K562 (cell line): ENCODE data around the gene NTNG1. TPM values are rescaled to one million over a fixed set of nuclear protein-coding genes. Genes with fewer than 3 reads are reported as not detected.

Experiments used
- ATAC-seq: fragments of 200-7000 bp; cut with Tn5 transposase; 3 replicates; pipeline ENCODE4 v1.9.1; 2020; ENCODE audit warnings: moderate library complexity
- BruUV-seq: library from RNA; stranded (reverse); fragments of 400-500 nt; replicated peaks from 2 replicates; lab custom pipeline; 2021; lab: Mats Ljungman, UMichigan
- CTCF ChIA-PET: fragments of 300-600 bp; formaldehyde crosslinking; extraction: SDS; loops from one replicate; lab custom pipeline; 2021; ENCODE audit warnings: low intra/inter-chr PET ratio; lab: Yijun Ruan, JAX
- POLR2A ChIA-PET: fragments of 300-600, 350-650 bp; sonication (Branson Sonifier 250); formaldehyde crosslinking; extraction: SDS; loops from one replicate; lab custom pipeline; 2021; ENCODE audit warnings: antibody characterized with exemption, inconsistent platforms; lab: Yijun Ruan, JAX
- DNase-seq, 4 experiments: peaks; one replicate each; pipeline versions ENCODE4 v3.0.0 to v3.0.0-alpha.2; 2011 to 2018; ENCODE audit warnings: low spot score in 3 of 4, mixed read lengths in 3 of 4; ENCODE audit errors: extremely low read depth in 1 of 4
- FAIRE-seq: peaks from 2 replicates; lab custom pipeline; 2011; peaks lifted over from hg19 to GRCh38; lab: Jason Lieb, UNC
- H2AFZ ChIP-seq: 2 replicates; pipeline ENCODE4 v1.6.0; 2011; ENCODE audit warnings: low read depth, low read length, control low read depth, inconsistent platforms
- H3K27ac ChIP-seq: fragments of 200-600 bp; 3 replicates; pipeline ENCODE4 v1.8.0; 2011; ENCODE audit warnings: low read depth, mild to moderate bottlenecking, control low read depth, inconsistent platforms, low read length, moderate library complexity, mixed read lengths; ENCODE audit errors: extremely low read depth
- H3K27me3 ChIP-seq, 2 experiments: fragments of 300-600 bp in 1 of 2; 2 replicates in 1 of 2; 3 replicates in 1 of 2; pipeline versions ENCODE4 v1.6.0 to v1.8.0; 2011; ENCODE audit warnings: inconsistent platforms in 2 of 2, low read length in 2 of 2, mild to moderate bottlenecking in 1 of 2, mixed read lengths in 1 of 2, moderate library complexity in 1 of 2; ENCODE audit not compliant: control insufficient read depth in 2 of 2, insufficient read depth in 2 of 2
- H3K36me3 ChIP-seq: fragments of 300-600 bp; 3 replicates; pipeline ENCODE4 v1.8.0; 2011; ENCODE audit warnings: mild to moderate bottlenecking, low read length, inconsistent platforms; ENCODE audit not compliant: control insufficient read depth, insufficient read depth
- H3K4me1 ChIP-seq, 2 experiments: fragments of 200-600 bp in 1 of 2; replicated peaks in 1 of 2; 2 replicates in 1 of 2; 3 replicates in 1 of 2; pipeline versions ENCODE4 v1.5.1 to v1.8.0; 2011; ENCODE audit warnings: inconsistent platforms in 2 of 2, low read length in 2 of 2, mild to moderate bottlenecking in 1 of 2, mixed read lengths in 1 of 2, moderate library complexity in 1 of 2; ENCODE audit not compliant: control insufficient read depth in 2 of 2, insufficient read depth in 2 of 2
- H3K4me2 ChIP-seq: 2 replicates; pipeline ENCODE4 v1.6.1; 2011; ENCODE audit warnings: low read length, control low read depth, inconsistent platforms, mixed read lengths; ENCODE audit not compliant: insufficient read depth
- H3K4me3 ChIP-seq: fragments of 200-600 bp; sonication (generic), shearing (Covaris generic); 2 replicates; pipeline ENCODE4 v1.5.1; 2016; ENCODE audit warnings: control low read depth, inconsistent platforms
- H3K79me2 ChIP-seq: fragments of 200-600 bp; 3 replicates; pipeline ENCODE4 v1.8.0; 2011; ENCODE audit warnings: low read length, inconsistent platforms; ENCODE audit not compliant: control insufficient read depth, insufficient read depth
- H3K9ac ChIP-seq, 2 experiments: 2 replicates each; pipeline versions ENCODE4 v1.6.0 to v1.6.1; 2011; ENCODE audit warnings: low read depth in 2 of 2, low read length in 2 of 2, control low read depth in 1 of 2, inconsistent platforms in 1 of 2, mild to moderate bottlenecking in 1 of 2, mixed read lengths in 1 of 2; ENCODE audit not compliant: insufficient read depth in 1 of 2
- H3K9me1 ChIP-seq: one replicate; pipeline ENCODE4 v1.6.0; 2011; ENCODE audit warnings: inconsistent platforms, mild to moderate bottlenecking, low read length, moderate library complexity; ENCODE audit not compliant: control insufficient read depth, insufficient read depth
- H3K9me3 ChIP-seq: replicated peaks from 2 replicates; pipeline ENCODE4 v1.5.1; 2011; ENCODE audit warnings: low read depth, low read length, inconsistent platforms; ENCODE audit not compliant: control insufficient read depth, insufficient read depth
- H4K20me1 ChIP-seq: replicated peaks from 2 replicates; pipeline ENCODE4 v1.6.1; 2011; ENCODE audit warnings: low read length, inconsistent platforms, mixed read lengths; ENCODE audit not compliant: control insufficient read depth, insufficient read depth
- CBFB ChIP-seq: sonication (generic); formaldehyde crosslinking; IDR thresholded peaks from 2 replicates; pipeline ENCODE4 v1.4.0; 2020; ENCODE audit warnings: mild to moderate bottlenecking, missing genetic modification reagents
- CHCHD3 ChIP-seq: fragments of 250-450 bp; sonication (Bioruptor Pico); IDR thresholded peaks from 2 replicates; pipeline ENCODE4 v2.1.2; 2022; ENCODE audit warnings: mild to moderate bottlenecking
- DACH1 ChIP-seq: fragments of 450-650 bp; IDR thresholded peaks from 2 replicates; pipeline ENCODE4 v1.6.1; 2018; ENCODE audit not compliant: partially characterized antibody
- EP400 ChIP-seq: fragments of 450-650 bp; IDR thresholded peaks from 2 replicates; pipeline ENCODE4 v1.6.1; 2017; ENCODE audit warnings: antibody characterized with exemption, mild to moderate bottlenecking, moderate library complexity
- FOXJ2 ChIP-seq: fragments of 200-800 bp; sonication (Bioruptor generic); IDR thresholded peaks from 2 replicates; pipeline ENCODE4 v1.6.1; 2016; ENCODE audit warnings: missing genetic modification characterization, missing compliant biosample characterization
- FOXJ3 ChIP-seq: sonication (generic); formaldehyde crosslinking; IDR thresholded peaks from 2 replicates; pipeline ENCODE4 v1.4.0; 2020; ENCODE audit warnings: mild to moderate bottlenecking, missing genetic modification reagents
- HCFC1 ChIP-seq: IDR thresholded peaks from 2 replicates; pipeline ENCODE4 v1.6.1; 2012; ENCODE audit warnings: low read depth, low read length, improper control_type of control experiment
- HDGF ChIP-seq: fragments of 450-650 bp; IDR thresholded peaks from 2 replicates; pipeline ENCODE4 v1.6.1; 2016
- MYC ChIP-seq, 2 experiments: fragments of 250-450 bp in 1 of 2; sonication (Bioruptor Pico) in 1 of 2; IDR thresholded peaks; 2 replicates each; pipeline versions ENCODE4 v1.5.1 to v1.6.1; 2012 to 2021; ENCODE audit warnings: low read depth in 2 of 2, borderline replicate concordance in 1 of 2, improper control_type of control experiment in 1 of 2, low read length in 1 of 2, mild to moderate bottlenecking in 1 of 2, moderate library complexity in 1 of 2
- SMAD4 ChIP-seq: fragments of 250-450 bp; sonication (Bioruptor Pico); conservative IDR thresholded peaks from 2 replicates; pipeline ENCODE4 v1.8.0; 2021; ENCODE audit warnings: inconsistent platforms, mild to moderate bottlenecking, moderate library complexity
- TCFL5 ChIP-seq: fragments of 250-450 bp; sonication (Bioruptor Pico); conservative IDR thresholded peaks from 2 replicates; pipeline ENCODE4 v1.6.1; 2021; ENCODE audit warnings: mild to moderate bottlenecking, moderate library complexity, matching md5 sums
- ZNF644 ChIP-seq: fragments of 200-800 bp; sonication (Bioruptor generic); IDR thresholded peaks from 2 replicates; pipeline ENCODE4 v1.6.1; 2016; ENCODE audit warnings: low read depth, missing genetic modification characterization, missing compliant biosample characterization
- in situ Hi-C: fragments of 300-500 bp; cut with MboI; formaldehyde crosslinking; loops from 4 replicates; pipeline ENCODE4 v1.15.0; 2018; ENCODE audit warnings: inconsistent platforms, mixed read lengths
- intact Hi-C: fragments of 100-400 bp; cut with micrococcal nuclease; formaldehyde crosslinking; loops from 2 replicates; pipeline ENCODE4 v1.14.2; 2022
- polyA plus RNA-seq, 8 experiments: library from polyadenylated mRNA; depleted of rRNA in 4 of 8; stranded (reverse) in 5 of 8; unstranded in 3 of 8; fragments of >200 nt; fragmentation: Nextera tagmentation in 2 of 8; fragmentation: Illumina TruSeq in 1 of 8; extraction: Ambion mirVana in 2 of 8; extraction: Trizol in 1 of 8; gene quantifications; 2 replicates each; pipeline versions ENCODE4 v1.2.1 to v1.2.3, GENCODE V29; 2011 to 2014; ENCODE audit warnings: inconsistent platforms in 1 of 8, missing spikeins in 1 of 8
- total RNA-seq, 7 experiments: library from RNA; depleted of rRNA in 6 of 7; stranded (reverse); fragments of >200 nt in 6 of 7; fragmentation: Illumina TruSeq in 2 of 7; extraction: Trizol in 2 of 7; gene quantifications; 2 replicates each; pipeline versions ENCODE4 v1.2.1 to v1.2.3, GENCODE V29; 2011 to 2021; ENCODE audit warnings: low replicate concordance in 1 of 7

The NTNG1 gene
- total and polyA plus RNA-seq, 9 of the 15 experiments (the other 6 are each of a cell fraction or from before 2014, with no cell fraction given), result not detected

GRCh38 chr1:107379826-107380225 is 239.0 kb downstream of the NTNG1 start:
- Histone ChIP-seq H3K4me3 (no peak overlapping the region), H3K27ac (no peak overlapping the region), H3K36me3 (no peaks in the 10 kb centered on the region), H3K9ac (no peak overlapping the region), H3K27me3 (no peaks in the 10 kb centered on the region), H3K79me2 (no peaks in the 10 kb centered on the region), H3K4me1 (no peaks in the 10 kb centered on the region), H3K9me1 (no peaks in the 10 kb centered on the region), H3K9me3 (no peaks in the 10 kb centered on the region), H4K20me1 (no peaks in the 10 kb centered on the region), H3K4me2 (no peak overlapping the region), H2AFZ (no peak overlapping the region)
- FAIRE-seq (no peak), DNase-seq (no peak), ATAC-seq (no peak)
- POLR2A ChIA-PET, result no interaction called here
- CTCF ChIA-PET, result no interaction called here
- intact Hi-C loops (no loop called here), in situ Hi-C loops (no loop called here)
- TF ChIP-seq HCFC1 (no peak), DACH1 (no peak), EP400 (no peak), TCFL5 (CRISPR knock-in tag) (no peak), MYC (IDR thresholded peaks at IDR 0.05; ENCODE audit: low read depth, low read length) (no peak), MYC (CRISPR knock-in tag; IDR thresholded peaks at IDR 0.05; ENCODE audit: borderline replicate concordance, low read depth) (no peak), CHCHD3 (CRISPR knock-in tag) (no peak), FOXJ2 (no peak), FOXJ3 (CRISPR knock-in tag) (no peak), ZNF644 (tag) (no peak), SMAD4 (CRISPR knock-in tag) (no peak), HDGF (no peak), CBFB (no peak)
- BruUV-seq, result no TSS peak
